ENCODE results near the gene DRGX. TPM values are rescaled to one million over a fixed set of nuclear protein-coding genes. Genes with fewer than 3 reads are reported as not detected.

DRGX gene
- total RNA-seq, 5 donors from 2014 or later (not counting 1 experiment from before 2014, with no cell fraction given): not detected

DNA sequence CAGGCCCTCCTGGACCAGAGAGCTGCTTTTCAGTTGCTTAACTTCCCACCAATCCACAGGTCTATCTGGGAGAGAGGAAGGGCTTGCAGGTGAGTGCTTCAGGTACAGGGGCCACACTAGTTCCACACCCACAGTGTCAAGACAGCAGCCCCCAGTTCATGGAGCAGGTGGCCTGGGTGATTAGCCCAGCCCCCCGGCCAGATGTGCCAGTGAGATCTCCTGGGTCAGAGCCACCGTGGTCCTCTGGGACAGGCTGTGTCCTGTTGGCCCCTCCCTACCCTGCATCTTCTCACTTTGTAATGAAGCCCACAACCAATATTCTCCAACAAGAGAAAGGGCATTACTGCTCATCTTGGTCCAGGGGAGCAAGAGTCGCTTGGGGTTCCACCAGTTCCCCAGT lies 30.6 kb downstream of the DRGX start:
- no peaks in the 10 kb centered on the region for H3K36me3 Mint-ChIP-seq
- Histone ChIP-seq H3K36me3 (ENCODE audit: control insufficient read depth in 2 of 2, extremely low read depth in 1 of 2, insufficient read depth in 1 of 2, low read length in 1 of 2) (no peaks in the 10 kb centered on the region), H3K4me3 (ENCODE audit: control insufficient read depth in 1 of 2, extremely low read depth in 1 of 2, low read length in 1 of 2) (no peak overlapping the region), H3K4me1 (ENCODE audit: control insufficient read depth in 1 of 2, extremely low read depth in 1 of 2, insufficient read depth in 2 of 2, low read length in 2 of 2) (no peaks in the 10 kb centered on the region), H3K27me3 (replicated peaks in 1 of 2; ENCODE audit: control insufficient read depth in 2 of 2, extremely low read depth in 1 of 2, insufficient read depth in 2 of 2, low read length in 1 of 2) (peaks cover 0 to 23% of the 10 kb centered on the region in 2 experiments), H3K27ac (ENCODE audit: low read length) (no peak overlapping the region), H3K9me3 (no peaks in the 10 kb centered on the region)
- H3K4me3 Mint-ChIP-seq: no peak overlapping the region
- no peaks in the 10 kb centered on the region for H3K9me3 Mint-ChIP-seq
- ATAC-seq (replicated peaks in 1 of 4): no peak
- no peaks in the 10 kb centered on the region for H3K4me1 Mint-ChIP-seq
- CTCF ChIA-PET: no interaction called here
- 64% methylated on average over 3 of the region's 3 CpGs for WGBS (ENCODE audit: insufficient coverage)
- POLR2A ChIA-PET: no interaction called here
- DNase-seq: no peak
- H3K27ac Mint-ChIP-seq: no peak overlapping the region
- peaks cover 8 to 11% of the 10 kb centered on the region in 2 donors for H3K27me3 Mint-ChIP-seq

DNA sequence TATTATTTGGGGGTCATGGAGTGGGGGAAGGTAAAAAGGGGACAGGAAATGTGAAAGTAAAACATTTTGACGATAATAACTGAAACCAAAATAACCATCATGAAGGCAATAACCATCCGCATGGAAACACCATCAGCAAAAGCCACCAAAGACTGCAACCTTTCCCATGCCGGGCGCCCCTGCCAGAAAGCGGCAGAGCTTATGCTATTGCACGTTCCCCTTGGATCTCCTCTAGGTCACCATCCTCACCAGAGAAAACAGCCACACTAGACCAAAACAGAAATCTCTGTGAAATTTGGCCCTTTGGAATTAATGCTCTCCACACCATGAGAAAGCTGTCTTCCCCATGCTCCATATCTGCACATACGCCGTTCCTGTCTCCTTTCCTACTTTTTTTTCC lies 31.1 kb downstream of the DRGX start:
- peaks cover 0 to 26% of the 10 kb centered on the region in 2 experiments for H3K27me3 ChIP-seq (replicated peaks in 1 of 2; ENCODE audit: control insufficient read depth in 2 of 2, extremely low read depth in 1 of 2, insufficient read depth in 2 of 2, low read length in 1 of 2)
- H3K36me3 ChIP-seq (ENCODE audit: control insufficient read depth in 2 of 2, extremely low read depth in 1 of 2, insufficient read depth in 1 of 2, low read length in 1 of 2): no peaks in the 10 kb centered on the region
- WGBS (ENCODE audit: insufficient coverage): 90% methylated on average over 5 of the region's 8 CpGs
- H3K36me3 Mint-ChIP-seq: no peaks in the 10 kb centered on the region
- no peaks in the 10 kb centered on the region for H3K9me3 ChIP-seq
- no peaks in the 10 kb centered on the region for H3K9me3 Mint-ChIP-seq
- no peak for ATAC-seq (replicated peaks in 1 of 4)
- H3K4me1 Mint-ChIP-seq: no peaks in the 10 kb centered on the region
- no peak for DNase-seq
- ChIA-PET POLR2A (no interaction called here), CTCF (no interaction called here)
- no peak overlapping the region for H3K27ac ChIP-seq (ENCODE audit: low read length)
- H3K27ac Mint-ChIP-seq: no peak overlapping the region
- no peaks in the 10 kb centered on the region for H3K4me1 ChIP-seq (ENCODE audit: control insufficient read depth in 1 of 2, extremely low read depth in 1 of 2, insufficient read depth in 2 of 2, low read length in 2 of 2)
- H3K4me3 ChIP-seq (ENCODE audit: control insufficient read depth in 1 of 2, extremely low read depth in 1 of 2, low read length in 1 of 2): no peak overlapping the region
- peaks cover 8 to 11% of the 10 kb centered on the region in 2 donors for H3K27me3 Mint-ChIP-seq
- H3K4me3 Mint-ChIP-seq: no peak overlapping the region

DNA sequence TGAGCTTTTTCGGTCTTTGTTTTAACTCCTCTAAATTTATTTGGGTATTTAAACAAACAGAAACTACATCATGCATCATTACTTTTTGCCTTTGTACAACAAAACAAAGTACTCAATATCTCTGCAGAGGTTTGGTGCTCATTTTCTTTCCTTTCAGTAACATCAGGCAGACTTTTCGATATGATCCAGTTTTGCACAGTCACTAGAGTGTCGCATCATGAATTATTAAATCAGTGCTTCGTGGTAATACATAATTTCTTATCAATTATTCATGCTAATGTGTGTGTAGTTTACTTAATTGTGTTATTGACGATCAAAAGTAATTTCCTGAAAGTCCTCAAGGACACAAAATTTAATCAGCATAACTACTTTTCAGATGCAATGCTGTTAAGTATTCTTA lies 31.8 kb downstream of the DRGX start:
- DNase-seq: no peak
- no peak overlapping the region for H3K27ac Mint-ChIP-seq
- ChIA-PET CTCF (no interaction called here), POLR2A (no interaction called here)
- Histone ChIP-seq H3K9me3 (no peaks in the 10 kb centered on the region), H3K27ac (ENCODE audit: low read length) (no peak overlapping the region), H3K36me3 (ENCODE audit: control insufficient read depth in 2 of 2, extremely low read depth in 1 of 2, insufficient read depth in 1 of 2, low read length in 1 of 2) (no peaks in the 10 kb centered on the region), H3K27me3 (replicated peaks in 1 of 2; ENCODE audit: control insufficient read depth in 2 of 2, extremely low read depth in 1 of 2, insufficient read depth in 2 of 2, low read length in 1 of 2) (peaks cover 0 to 25% of the 10 kb centered on the region in 2 experiments), H3K4me3 (ENCODE audit: control insufficient read depth in 1 of 2, extremely low read depth in 1 of 2, low read length in 1 of 2) (no peak overlapping the region), H3K4me1 (ENCODE audit: control insufficient read depth in 1 of 2, extremely low read depth in 1 of 2, insufficient read depth in 2 of 2, low read length in 2 of 2) (no peaks in the 10 kb centered on the region)
- ATAC-seq (replicated peaks in 1 of 4): no peak
- H3K4me1 Mint-ChIP-seq: no peaks in the 10 kb centered on the region
- H3K9me3 Mint-ChIP-seq: no peaks in the 10 kb centered on the region
- no peak overlapping the region for H3K4me3 Mint-ChIP-seq
- peaks cover 7 to 8% of the 10 kb centered on the region in 2 donors for H3K27me3 Mint-ChIP-seq
- WGBS (ENCODE audit: insufficient coverage): no CpG with 5 or more reads among the region's 5 CpGs
- H3K36me3 Mint-ChIP-seq: no peaks in the 10 kb centered on the region

DNA sequence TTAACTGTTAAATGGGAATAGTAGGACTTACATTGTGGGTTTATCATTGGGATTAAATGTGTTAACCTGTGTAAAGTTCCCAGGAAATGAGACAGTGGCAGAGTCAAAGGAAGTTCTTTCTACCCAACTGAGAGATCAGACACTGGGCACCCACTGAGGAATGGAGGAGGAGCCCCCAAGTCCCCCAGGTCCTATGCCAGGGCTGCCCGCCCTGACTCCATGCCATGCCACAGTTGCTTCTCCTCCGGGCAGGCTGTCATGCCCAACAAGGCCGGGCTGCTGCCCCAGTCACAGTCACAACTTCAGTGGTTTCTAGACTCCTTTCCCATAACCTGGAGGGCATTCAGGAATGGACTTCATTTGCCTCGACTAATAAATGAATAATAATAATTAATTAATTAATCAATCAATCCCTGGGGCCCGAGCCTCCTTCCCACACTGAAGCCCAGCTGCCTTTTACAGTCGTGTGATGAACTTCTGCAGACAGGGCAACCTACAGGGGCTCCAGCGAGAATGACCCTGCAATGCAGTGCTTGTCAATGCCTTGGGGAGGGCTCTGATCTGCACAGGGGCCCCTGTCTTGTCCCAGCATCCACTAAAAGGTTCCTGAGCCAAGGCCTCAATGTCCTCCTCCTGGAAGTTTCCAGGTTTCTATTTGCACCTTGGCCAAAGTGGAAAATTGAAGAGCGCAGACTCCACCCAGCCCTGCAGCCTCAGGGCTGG lies 32.4 kb downstream of the DRGX start:
- H3K27me3 Mint-ChIP-seq: peaks cover 7 to 8% of the 10 kb centered on the region in 2 donors
- H3K27ac ChIP-seq (ENCODE audit: low read length): no peak overlapping the region
- H3K36me3 Mint-ChIP-seq: no peaks in the 10 kb centered on the region
- H3K36me3 ChIP-seq (ENCODE audit: control insufficient read depth in 2 of 2, extremely low read depth in 1 of 2, insufficient read depth in 1 of 2, low read length in 1 of 2): no peaks in the 10 kb centered on the region
- H3K4me1 ChIP-seq (ENCODE audit: control insufficient read depth in 1 of 2, extremely low read depth in 1 of 2, insufficient read depth in 2 of 2, low read length in 2 of 2): no peaks in the 10 kb centered on the region
- H3K27ac Mint-ChIP-seq: no peak overlapping the region
- ATAC-seq (replicated peaks in 1 of 4) (no peak), DNase-seq (no peak)
- no peaks in the 10 kb centered on the region for H3K9me3 ChIP-seq
- no peaks in the 10 kb centered on the region for H3K4me1 Mint-ChIP-seq
- ChIA-PET CTCF (no interaction called here), POLR2A (no interaction called here)
- peaks cover 0 to 21% of the 10 kb centered on the region in 2 experiments for H3K27me3 ChIP-seq (replicated peaks in 1 of 2; ENCODE audit: control insufficient read depth in 2 of 2, extremely low read depth in 1 of 2, insufficient read depth in 2 of 2, low read length in 1 of 2)
- 73% methylated on average over 2 of the region's 8 CpGs for WGBS (ENCODE audit: insufficient coverage)
- no peaks in the 10 kb centered on the region for H3K9me3 Mint-ChIP-seq
- no peak overlapping the region for H3K4me3 ChIP-seq (ENCODE audit: control insufficient read depth in 1 of 2, extremely low read depth in 1 of 2, low read length in 1 of 2)
- no peak overlapping the region for H3K4me3 Mint-ChIP-seq

DNA sequence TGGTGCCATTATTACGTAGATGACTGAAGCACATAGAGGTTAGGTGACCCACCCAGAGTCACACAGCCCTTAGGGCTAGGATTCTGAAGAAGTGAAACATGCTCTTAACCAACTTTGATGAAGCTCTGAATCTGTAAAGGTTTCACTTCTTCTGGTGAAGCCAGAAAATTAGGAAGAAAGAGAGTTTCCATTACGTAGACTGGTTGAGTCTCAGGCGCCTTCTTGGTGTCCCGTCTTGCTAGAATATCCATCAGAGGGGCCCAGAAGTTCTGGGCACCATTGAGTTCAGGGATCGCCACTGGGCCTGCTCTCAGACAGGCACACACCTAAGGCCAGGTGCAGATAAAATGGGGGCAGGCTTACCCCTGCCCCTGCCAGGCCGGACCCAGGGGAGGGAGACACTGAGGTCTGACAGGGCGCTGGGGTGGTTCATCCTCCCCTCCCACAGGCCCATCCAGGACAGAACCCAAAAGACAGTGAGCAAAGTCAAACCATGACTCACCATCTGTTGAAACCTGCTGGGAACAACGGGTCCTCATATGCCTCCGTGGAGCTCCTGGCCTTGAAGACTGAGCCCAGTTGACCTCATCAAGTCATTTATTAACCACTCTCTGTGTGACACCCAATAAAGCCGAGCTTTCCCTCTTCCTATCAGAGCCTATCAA lies 33.2 kb downstream of the DRGX start:
- Histone ChIP-seq H3K27me3 (replicated peaks in 1 of 2; ENCODE audit: control insufficient read depth in 2 of 2, extremely low read depth in 1 of 2, insufficient read depth in 2 of 2, low read length in 1 of 2) (peaks cover 0 to 21% of the 10 kb centered on the region in 2 experiments), H3K9me3 (no peaks in the 10 kb centered on the region), H3K27ac (ENCODE audit: low read length) (no peak overlapping the region), H3K4me3 (ENCODE audit: control insufficient read depth in 1 of 2, extremely low read depth in 1 of 2, low read length in 1 of 2) (no peak overlapping the region), H3K36me3 (ENCODE audit: control insufficient read depth in 2 of 2, extremely low read depth in 1 of 2, insufficient read depth in 1 of 2, low read length in 1 of 2) (no peaks in the 10 kb centered on the region), H3K4me1 (ENCODE audit: control insufficient read depth in 1 of 2, extremely low read depth in 1 of 2, insufficient read depth in 2 of 2, low read length in 2 of 2) (no peaks in the 10 kb centered on the region)
- POLR2A ChIA-PET: no interaction called here
- Mint-ChIP-seq H3K36me3 (no peaks in the 10 kb centered on the region), H3K9me3 (no peaks in the 10 kb centered on the region), H3K4me1 (no peaks in the 10 kb centered on the region), H3K27ac (no peak overlapping the region), H3K4me3 (no peak overlapping the region), H3K27me3 (peaks cover 5 to 7% of the 10 kb centered on the region in 2 donors)
- 86% methylated on average over 7 of the region's 10 CpGs for whole genome bisulfite sequencing (ENCODE audit: insufficient coverage)
- ATAC-seq (replicated peaks in 1 of 4): no peak
- CTCF ChIA-PET: no interaction called here
- DNase-seq: no peak

DNA sequence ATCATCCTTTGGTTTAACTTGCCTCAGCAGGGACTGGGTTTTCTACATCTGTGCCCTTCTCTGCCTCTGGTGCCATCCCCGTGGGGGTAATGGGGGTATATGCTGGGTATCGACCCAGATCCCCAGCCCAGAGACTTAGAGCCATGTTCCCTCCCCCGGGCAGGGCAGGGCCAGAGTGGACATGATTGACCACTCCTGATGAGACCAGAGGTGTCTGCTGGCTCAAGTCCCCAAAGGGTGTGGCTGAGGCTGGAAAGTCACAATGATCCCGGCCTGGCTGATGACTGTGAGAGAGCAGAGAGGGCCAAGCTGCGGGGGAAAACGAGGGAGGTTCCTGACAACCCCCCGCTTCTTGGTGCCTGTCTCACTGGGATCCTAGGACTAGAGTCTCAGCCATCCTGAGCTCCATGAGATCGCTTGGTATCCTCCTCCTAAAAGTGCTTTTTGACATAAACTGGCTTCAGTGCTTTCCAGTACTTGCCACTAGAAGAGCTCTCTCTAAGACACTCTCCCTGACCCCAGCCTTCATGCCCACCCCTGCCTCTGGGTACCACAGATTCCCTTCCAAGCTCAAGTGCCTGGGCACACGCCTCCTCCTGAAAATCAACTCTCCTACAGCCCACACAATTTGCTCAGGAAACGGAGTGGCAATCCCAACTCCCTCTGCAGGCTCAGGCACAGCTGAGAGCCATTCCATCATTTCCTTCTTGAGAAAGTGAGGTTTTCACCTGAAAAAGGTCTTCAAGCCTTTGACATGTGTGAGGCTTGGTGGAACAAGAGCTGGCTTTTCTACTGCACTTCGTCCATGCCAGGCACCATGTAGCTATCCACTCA lies 33.9 kb downstream of the DRGX start:
- H3K9me3 ChIP-seq: no peaks in the 10 kb centered on the region
- Mint-ChIP-seq H3K4me3 (no peak overlapping the region), H3K9me3 (peaks cover 0 to 2% (median 1%) of the 10 kb centered on the region in 3 donors), H3K4me1 (no peaks in the 10 kb centered on the region), H3K36me3 (no peaks in the 10 kb centered on the region), H3K27ac (no peak overlapping the region), H3K27me3 (peaks cover 5 to 7% of the 10 kb centered on the region in 2 donors)
- H3K36me3 ChIP-seq (ENCODE audit: control insufficient read depth in 2 of 2, extremely low read depth in 1 of 2, insufficient read depth in 1 of 2, low read length in 1 of 2): no peaks in the 10 kb centered on the region
- no peak overlapping the region for H3K4me3 ChIP-seq (ENCODE audit: control insufficient read depth in 1 of 2, extremely low read depth in 1 of 2, low read length in 1 of 2)
- DNase-seq (no peak), ATAC-seq (replicated peaks in 1 of 4) (no peak)
- WGBS (ENCODE audit: insufficient coverage): 78% methylated on average over 9 of the region's 11 CpGs
- ChIA-PET CTCF (no interaction called here), POLR2A (no interaction called here)
- H3K27me3 ChIP-seq (replicated peaks in 1 of 2; ENCODE audit: control insufficient read depth in 2 of 2, extremely low read depth in 1 of 2, insufficient read depth in 2 of 2, low read length in 1 of 2): peaks cover 0 to 21% of the 10 kb centered on the region in 2 experiments
- no peaks in the 10 kb centered on the region for H3K4me1 ChIP-seq (ENCODE audit: control insufficient read depth in 1 of 2, extremely low read depth in 1 of 2, insufficient read depth in 2 of 2, low read length in 2 of 2)
- no peak overlapping the region for H3K27ac ChIP-seq (ENCODE audit: low read length)

Data from T-cell (primary cell).